Glutamatergic neuron (in vitro differentiated cells): Measurements from ENCODE around the gene SLC18A3. TPM values are rescaled to one million over a fixed set of nuclear protein-coding genes. Genes with fewer than 3 reads are reported as not detected.
A peak's percentile ranks its signal among the peaks of the same experiment; 100 is the strongest.

Experiments used
- DNase-seq: peaks from one replicate; pipeline ENCODE4 v3.0.0; 2022
- H3K27ac Mint-ChIP-seq: one replicate; pipeline ENCODE4 v1.8.0; 2020; ENCODE audit warnings: mild to moderate bottlenecking, mixed read lengths, inconsistent platforms; ENCODE audit not compliant: unreplicated experiment
- H3K27me3 Mint-ChIP-seq: one replicate; pipeline ENCODE4 v1.8.0; 2020; ENCODE audit warnings: mild to moderate bottlenecking, moderate library complexity, mixed read lengths, inconsistent platforms; ENCODE audit not compliant: unreplicated experiment
- H3K36me3 Mint-ChIP-seq: one replicate; pipeline ENCODE4 v1.8.0; 2020; ENCODE audit warnings: mild to moderate bottlenecking, mixed read lengths, inconsistent platforms; ENCODE audit not compliant: unreplicated experiment
- H3K4me1 Mint-ChIP-seq: one replicate; pipeline ENCODE4 v1.8.0; 2020; ENCODE audit warnings: mild to moderate bottlenecking, low read depth, mixed read lengths, inconsistent platforms; ENCODE audit not compliant: unreplicated experiment
- H3K4me3 Mint-ChIP-seq: one replicate; pipeline ENCODE4 v1.8.0; 2020; ENCODE audit warnings: mild to moderate bottlenecking, mixed read lengths, inconsistent platforms; ENCODE audit not compliant: unreplicated experiment
- H3K9me3 Mint-ChIP-seq: one replicate; pipeline ENCODE4 v1.8.0; 2020; ENCODE audit warnings: mild to moderate bottlenecking, moderate library complexity, mixed read lengths, inconsistent platforms; ENCODE audit not compliant: unreplicated experiment
- total RNA-seq: library from RNA; stranded (reverse); fragmentation: NEBNext Ultra II Directional; extraction: Animal tissue kit (Norgen Biotek cat#: 25700); gene quantifications from one replicate; pipeline ENCODE4 v1.2.1, GENCODE V29; 2021; ENCODE audit not compliant: unreplicated experiment
- TF ChIP-seq, protein P1 (sequence below): fragments of 200-600 bp; sonication (generic); IDR thresholded peaks from one replicate; pipeline ENCODE4 v1.5.0; 2021; ENCODE audit not compliant: partially characterized antibody, unreplicated experiment

SLC18A3 gene
- total RNA-seq, 1 donor from 2014 or later = 21.5 TPM

DNA sequence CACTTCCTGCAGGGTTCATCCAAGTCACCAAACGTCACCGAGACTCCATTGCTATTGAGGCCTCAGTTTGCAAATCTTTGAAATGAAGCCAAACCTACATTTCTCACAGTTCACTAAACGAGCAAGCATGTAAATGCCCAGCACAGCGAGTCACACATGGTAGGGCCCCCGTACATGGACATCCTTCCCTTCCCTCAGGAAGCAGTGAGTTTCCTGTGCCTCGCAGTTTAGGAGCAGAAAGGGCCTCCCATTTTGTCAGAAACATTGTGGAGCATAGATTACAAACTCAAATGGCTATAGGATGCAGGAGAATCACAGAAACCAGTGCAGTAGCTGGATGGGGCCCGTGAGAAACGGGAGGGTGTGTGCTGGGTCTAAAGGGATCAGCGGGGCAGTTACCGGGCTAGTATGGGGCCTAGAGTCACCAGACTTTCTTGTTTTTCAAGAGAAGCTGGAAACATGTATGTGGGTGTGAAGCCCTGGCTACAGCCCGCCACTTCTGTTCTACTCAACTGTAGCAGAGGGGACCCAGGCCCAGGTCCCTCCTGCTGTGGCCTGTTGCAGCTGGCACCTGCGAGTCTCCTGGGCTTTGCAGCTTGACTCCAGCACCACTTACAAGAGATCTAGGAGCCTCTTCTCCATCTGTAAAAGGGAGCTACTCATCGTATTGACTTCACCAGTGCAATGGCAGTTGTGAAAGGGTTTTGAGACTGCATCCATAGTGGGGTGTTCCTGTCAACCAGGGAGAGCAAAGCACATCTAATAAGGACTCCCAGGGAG lies 14.2 kb upstream of the SLC18A3 start:
- H3K27me3 Mint-ChIP-seq = peaks cover 7% of the 10 kb centered on the region
- H3K9me3 Mint-ChIP-seq = peaks cover 8% of the 10 kb centered on the region
- H3K4me1 Mint-ChIP-seq = peaks cover 16% of the 10 kb centered on the region
- no peak for DNase-seq
- no peak overlapping the region for H3K4me3 Mint-ChIP-seq
- no peaks in the 10 kb centered on the region for H3K36me3 Mint-ChIP-seq
- H3K27ac Mint-ChIP-seq = no peak overlapping the region
- TF ChIP-seq, protein P1, sequence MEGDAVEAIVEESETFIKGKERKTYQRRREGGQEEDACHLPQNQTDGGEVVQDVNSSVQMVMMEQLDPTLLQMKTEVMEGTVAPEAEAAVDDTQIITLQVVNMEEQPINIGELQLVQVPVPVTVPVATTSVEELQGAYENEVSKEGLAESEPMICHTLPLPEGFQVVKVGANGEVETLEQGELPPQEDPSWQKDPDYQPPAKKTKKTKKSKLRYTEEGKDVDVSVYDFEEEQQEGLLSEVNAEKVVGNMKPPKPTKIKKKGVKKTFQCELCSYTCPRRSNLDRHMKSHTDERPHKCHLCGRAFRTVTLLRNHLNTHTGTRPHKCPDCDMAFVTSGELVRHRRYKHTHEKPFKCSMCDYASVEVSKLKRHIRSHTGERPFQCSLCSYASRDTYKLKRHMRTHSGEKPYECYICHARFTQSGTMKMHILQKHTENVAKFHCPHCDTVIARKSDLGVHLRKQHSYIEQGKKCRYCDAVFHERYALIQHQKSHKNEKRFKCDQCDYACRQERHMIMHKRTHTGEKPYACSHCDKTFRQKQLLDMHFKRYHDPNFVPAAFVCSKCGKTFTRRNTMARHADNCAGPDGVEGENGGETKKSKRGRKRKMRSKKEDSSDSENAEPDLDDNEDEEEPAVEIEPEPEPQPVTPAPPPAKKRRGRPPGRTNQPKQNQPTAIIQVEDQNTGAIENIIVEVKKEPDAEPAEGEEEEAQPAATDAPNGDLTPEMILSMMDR = no peak

DNA sequence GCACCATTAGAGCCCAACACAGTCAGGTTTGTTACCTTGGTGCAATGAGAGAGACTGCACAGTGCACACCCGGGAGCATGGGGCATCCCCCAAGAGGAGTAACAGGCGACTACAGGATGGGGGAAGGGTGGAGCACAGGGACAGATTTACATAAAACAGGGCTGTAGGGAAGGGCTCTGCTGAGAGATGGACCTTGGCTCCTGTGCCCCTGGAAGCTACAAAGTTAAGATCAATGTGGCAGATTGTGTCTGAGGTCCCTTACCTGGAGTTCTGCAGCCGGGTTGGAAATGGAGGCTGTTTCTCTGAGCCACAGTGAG lies 13.7 kb upstream of the SLC18A3 start:
- no peak for DNase-seq
- peaks cover 16% of the 10 kb centered on the region for H3K4me1 Mint-ChIP-seq
- H3K9me3 Mint-ChIP-seq = peaks cover 8% of the 10 kb centered on the region
- peaks cover 7% of the 10 kb centered on the region for H3K27me3 Mint-ChIP-seq
- H3K36me3 Mint-ChIP-seq = no peaks in the 10 kb centered on the region
- H3K4me3 Mint-ChIP-seq = no peak overlapping the region
- TF ChIP-seq, protein P1 = no peak
- no peak overlapping the region for H3K27ac Mint-ChIP-seq

DNA sequence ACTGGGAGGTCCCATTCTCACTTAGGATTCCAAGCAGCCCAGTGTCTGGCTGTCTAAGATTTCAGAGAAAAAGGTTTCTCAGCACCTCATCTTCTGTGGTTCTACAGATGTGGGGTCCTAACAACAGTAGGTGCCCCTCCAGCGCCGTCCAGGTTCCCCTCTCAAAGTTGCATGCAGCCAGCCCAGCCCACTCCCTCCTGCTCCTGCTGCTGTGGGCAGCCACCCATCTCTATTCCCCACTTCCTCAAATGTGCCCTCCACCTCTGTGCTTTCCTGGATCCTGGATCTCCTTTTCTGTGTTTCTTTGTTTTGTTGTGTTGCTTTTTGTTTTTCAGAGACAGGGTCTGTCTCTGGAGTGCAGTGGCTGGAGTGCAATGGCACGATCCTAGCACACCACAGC lies 13.3 kb upstream of the SLC18A3 start:
- Mint-ChIP-seq H3K36me3 (no peaks in the 10 kb centered on the region), H3K27me3 (peaks cover 7% of the 10 kb centered on the region), H3K4me3 (peak overlapping the region; percentile 9), H3K4me1 (peaks cover 16% of the 10 kb centered on the region), H3K27ac (no peak overlapping the region), H3K9me3 (peaks cover 8% of the 10 kb centered on the region)
- DNase-seq = no peak
- TF ChIP-seq, protein P1 = no peak

DNA sequence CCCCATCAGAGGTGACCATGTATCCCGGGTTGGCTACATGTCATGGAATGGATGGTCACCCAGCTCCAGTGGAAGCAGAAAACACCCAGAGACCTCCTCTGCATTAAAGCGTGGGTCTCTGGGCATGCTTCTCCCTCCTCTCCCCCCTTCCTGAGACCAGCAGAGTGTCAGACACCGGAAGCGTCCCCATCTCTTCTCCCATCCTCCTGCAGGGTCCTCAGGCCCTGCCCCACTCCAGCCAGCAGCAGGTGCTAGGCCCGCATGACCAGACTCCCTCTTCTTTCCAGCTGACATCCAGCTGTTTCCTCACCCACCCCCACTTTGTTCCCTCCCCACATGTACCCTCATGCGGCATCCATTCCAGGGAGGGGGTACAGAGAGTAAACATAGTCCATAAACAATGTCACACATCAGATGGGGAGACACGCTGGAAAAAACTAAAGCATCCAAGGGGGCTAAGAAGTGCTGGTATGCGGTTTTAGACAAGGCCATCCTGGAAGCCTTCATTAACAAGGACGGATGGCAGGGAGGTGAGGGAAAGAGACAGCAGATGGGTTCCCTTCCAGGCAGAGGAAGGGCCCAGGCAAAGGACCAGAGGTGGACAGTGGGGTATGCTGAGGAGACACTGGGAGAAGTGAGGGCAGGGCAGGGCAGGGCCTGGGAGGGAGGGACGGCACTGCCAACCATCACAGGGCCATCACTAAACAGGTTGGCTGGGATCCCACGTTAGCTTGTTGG lies 12.5 kb upstream of the SLC18A3 start:
- peaks cover 9% of the 10 kb centered on the region for H3K27me3 Mint-ChIP-seq
- H3K36me3 Mint-ChIP-seq = no peaks in the 10 kb centered on the region
- no peak overlapping the region for H3K4me3 Mint-ChIP-seq
- H3K4me1 Mint-ChIP-seq = peaks cover 16% of the 10 kb centered on the region
- DNase-seq = no peak
- peak overlapping the region; percentile 55 for H3K27ac Mint-ChIP-seq
- TF ChIP-seq, protein P1 = no peak
- peaks cover 8% of the 10 kb centered on the region for H3K9me3 Mint-ChIP-seq
